HuH-7 (cell line): ENCODE data around the gene TRIO.
A peak's percentile ranks its signal among the peaks of the same experiment; 100 is the strongest.

Experiments
- DNase-seq: peaks from one replicate; pipeline ENCODE4 v3.0.0; 2011; ENCODE audit warnings: low spot score

Gene TRIO

DNA sequence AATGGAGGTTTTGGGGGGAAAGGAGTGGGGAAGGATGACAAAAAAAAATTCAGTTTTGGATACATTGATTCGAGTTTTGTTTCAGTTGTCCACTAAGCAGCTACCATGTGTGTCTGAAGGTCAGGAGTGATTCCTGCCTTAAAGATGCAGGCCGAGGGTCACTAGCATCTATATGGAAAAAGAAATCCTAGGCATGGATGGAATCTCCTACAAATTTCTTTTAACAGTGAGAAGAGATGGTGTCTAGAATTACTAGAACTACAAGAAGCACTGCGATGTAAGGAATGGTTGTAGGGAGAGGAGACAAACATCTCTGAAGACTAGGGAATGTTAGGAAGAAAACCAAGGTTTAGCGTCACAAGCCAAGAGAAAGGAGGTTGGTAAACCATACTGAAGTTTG, 19.6 kb upstream of the TRIO start:
- no peak for DNase-seq

DNA sequence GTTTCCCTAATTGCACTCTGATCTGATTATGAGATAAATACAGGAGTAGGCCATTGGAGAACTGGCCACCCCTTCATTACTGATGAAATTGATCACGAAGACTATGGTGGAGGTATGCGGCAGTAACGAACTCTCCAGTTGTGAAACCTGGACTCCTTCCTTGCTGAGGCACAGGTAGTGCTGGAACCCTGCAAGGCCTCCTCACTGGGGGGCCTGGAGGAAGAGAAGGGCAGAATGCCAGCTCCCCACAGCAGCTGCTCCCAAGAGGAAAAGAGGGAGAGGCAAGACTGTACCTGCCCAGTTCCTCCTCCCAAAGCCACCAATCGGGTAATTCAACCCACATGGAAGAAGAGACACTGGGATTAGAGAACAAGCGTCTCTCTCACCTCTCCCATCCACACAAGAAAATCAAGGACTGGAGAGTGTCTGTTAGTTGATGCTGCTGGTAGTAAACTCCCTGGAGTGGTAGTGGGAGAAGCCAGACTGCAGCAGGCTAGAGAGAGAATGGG, 19.1 kb upstream of the TRIO start:
- DNase-seq, result no peak

DNA sequence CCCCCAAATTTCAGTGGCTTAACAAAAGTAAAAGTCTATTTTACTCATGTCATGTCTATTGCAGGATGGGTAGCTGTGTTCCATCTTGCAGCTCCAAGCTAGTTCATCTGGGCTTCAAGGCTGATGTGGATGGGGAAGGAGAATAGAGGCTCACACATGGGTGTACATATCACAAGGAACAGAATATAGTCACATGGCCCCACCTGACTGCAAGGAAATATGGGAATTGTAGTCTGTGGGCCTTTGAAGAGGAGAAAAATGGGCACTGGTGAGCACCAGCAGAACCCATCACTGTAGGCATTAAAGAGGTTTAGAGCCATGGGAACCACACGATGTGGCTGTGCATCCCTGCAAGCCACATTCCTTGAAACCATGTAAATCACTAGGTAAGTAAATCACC, 17.9 kb upstream of the TRIO start:
- DNase-seq, result no peak

DNA sequence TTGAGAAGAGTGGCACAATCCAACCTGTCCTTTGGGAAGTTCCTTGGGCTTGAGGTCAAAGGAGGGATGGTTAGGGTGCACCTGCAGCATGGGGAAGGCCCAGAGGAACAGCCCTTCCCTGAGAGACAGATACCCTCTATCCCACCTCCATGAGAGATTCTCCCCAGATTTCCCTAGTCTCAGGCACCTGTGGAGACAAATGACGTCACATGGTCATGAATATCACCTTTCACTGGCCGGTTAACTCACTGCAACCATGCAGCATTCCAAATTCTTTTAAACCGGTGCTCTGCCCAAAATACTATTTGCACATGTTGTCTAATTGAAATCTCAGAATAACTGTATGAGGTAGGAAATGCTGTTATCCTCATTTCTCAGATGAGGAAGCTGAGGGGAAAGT, 15.6 kb upstream of the TRIO start:
- DNase-seq, result no peak

DNA sequence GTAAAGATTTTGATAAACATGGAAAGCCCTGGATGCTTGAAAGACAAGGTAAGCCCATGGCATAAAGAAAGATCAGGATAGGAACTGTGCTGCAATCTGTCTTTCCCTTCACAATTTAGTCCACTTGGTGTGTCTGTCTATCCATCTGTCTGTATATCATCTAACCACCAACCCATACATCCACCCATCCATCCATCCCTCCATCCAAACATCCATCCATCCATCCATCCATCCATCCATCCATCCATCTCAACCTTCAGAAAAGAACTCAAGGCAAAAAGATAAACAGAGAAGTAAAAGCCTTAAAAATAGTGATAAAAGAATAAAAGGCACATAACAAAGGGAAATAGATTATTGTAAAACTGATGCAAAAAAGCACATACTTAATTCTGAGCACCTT, 15.1 kb upstream of the TRIO start:
- DNase-seq, result no peak

DNA sequence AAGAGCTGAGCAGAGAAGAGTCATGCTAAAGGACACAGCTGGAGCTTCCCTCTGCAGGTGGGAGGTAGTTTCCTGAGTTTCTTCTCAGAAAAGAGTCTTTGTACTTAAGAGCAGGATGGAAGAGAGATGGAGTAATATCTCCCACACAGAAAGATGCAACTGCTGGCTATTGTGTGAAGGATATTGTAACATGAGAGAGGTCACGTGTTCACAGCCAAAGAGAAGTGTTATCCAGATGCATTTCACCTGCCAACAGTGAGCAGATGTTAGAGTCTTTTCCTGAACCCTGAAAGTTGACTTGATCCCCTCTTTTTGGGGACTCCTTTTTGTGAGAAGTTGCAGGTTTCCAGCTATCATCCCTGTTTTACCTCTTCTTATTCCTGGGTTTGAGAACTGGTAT, 14.0 kb upstream of the TRIO start:
- no peak for DNase-seq

DNA sequence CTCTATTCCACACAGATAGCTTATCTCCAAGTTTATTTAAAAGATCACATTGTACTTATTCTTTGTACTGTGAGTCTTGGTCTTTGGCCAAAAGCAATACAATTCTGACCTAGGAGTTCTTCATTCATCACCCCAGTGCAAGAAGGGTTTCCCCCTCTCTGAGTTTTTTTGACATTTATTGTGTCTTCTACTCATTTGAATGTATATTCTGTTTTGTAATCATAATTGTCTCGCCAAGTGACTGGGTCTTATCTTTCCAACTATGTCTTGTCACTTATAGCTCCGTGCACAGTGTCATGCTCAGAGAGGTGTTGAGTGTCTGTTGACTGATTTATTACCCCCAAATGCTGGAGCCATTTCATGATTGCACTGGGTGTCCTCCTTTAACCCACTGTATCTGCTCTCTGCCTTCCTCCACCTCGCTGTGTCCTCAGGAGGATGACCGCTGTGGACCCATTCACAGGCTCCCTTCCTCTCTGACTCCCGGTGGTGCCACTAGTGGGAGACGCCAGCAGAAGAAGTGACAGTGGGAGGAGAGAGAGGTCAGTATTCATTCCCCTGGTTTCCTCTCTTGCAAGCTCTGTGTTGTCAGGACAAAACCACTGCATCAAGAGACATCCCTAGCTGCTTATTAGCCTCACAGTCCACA, 11.2 kb upstream of the TRIO start:
- peak; percentile 34 for DNase-seq

DNA sequence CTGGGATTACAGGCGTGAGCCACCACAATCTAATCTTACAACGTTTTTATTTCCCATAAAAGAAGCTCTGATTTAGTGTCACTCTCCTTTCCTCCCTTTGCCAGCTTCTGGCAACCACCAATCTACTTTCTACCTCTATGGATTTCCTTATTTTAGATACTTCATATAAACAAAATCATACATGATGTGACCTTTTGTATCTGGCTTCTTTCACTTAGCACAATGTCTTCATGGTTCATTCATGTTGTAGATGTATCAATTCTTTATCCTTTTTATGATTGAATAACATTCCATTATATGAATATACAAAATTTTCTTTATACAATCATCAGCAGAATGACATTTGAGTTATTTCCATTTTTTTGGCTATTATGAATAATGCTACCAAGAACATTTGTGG, 9.7 kb upstream of the TRIO start:
- DNase-seq, result no peak

DNA sequence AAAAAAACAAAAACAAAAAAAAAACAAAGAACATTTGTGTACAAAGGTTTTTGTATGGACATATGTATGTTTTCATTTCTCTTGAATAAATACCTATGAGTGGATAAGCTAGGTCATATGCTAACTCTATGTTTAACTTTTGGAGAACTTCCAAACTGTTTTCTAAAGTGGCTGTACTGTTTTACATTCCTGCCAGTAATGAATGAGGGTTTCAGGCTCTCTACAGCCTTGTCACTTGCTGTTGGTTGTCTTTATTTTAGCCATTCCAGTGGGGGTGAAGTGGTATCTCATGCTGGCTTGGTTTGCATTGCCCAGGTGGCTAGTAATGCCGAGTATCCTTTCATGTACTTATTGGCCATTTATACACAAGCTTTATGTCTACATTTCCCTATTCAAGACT, 9.1 kb upstream of the TRIO start:
- no peak for DNase-seq

DNA sequence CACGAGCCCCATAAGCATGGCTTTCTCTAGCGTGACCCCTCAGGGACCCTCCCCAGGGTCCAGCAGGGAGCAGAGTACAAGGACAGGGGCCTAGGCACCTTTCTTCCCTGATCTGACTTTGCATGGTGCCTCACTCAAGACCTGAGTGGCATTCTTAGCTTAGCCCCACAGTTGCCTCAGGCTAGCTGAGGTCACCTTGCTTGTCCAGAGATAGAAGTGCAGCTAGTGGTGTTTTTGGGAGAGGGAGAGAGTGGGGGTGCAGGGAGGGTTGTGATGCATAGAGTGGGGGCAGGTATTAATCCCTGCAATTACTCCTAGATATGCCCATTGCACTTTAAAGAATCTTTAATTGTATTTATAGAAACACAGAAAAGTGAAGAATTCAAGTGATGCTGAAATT, 8.4 kb upstream of the TRIO start:
- DNase-seq, result no peak

DNA sequence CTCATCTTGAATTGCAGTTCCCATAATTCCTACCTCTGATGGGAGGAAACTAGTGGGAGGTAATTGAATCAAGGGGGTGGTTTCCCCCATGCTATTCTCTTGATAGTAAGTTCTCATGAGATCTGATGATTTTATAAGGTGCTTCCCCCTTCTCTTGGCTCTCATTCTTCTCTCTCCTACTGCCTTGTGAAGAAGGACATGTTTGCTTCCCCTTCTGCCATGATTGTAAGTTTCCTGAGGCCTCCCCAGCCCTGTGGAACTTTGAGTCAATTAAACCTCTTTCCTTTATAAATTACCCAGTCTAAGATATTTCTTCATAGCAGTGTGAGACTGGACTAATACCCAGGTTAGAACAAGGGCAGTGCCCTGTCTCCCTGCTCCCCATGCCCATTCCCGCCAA, 7.5 kb upstream of the TRIO start:
- DNase-seq, result no peak

DNA sequence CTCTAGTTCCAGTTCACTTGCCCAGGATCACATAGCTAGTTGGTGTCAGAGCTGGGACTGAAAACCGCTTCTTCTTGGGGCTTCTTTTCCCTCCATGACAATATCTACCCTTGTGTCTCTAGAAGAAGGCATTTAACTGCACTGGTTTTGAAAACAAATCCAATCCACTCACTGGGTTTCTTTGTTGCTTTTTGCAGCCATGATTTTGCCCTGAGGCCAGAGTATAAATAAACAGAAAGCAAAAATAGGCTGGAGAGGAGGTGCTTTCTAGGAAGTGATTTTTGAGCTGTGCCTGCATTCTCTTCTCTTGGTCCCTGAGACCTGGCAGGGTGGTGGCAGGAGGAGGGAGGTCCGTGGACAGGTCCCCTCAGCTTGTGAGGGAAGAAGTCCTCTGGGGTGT, 6.9 kb upstream of the TRIO start:
- no peak for DNase-seq

DNA sequence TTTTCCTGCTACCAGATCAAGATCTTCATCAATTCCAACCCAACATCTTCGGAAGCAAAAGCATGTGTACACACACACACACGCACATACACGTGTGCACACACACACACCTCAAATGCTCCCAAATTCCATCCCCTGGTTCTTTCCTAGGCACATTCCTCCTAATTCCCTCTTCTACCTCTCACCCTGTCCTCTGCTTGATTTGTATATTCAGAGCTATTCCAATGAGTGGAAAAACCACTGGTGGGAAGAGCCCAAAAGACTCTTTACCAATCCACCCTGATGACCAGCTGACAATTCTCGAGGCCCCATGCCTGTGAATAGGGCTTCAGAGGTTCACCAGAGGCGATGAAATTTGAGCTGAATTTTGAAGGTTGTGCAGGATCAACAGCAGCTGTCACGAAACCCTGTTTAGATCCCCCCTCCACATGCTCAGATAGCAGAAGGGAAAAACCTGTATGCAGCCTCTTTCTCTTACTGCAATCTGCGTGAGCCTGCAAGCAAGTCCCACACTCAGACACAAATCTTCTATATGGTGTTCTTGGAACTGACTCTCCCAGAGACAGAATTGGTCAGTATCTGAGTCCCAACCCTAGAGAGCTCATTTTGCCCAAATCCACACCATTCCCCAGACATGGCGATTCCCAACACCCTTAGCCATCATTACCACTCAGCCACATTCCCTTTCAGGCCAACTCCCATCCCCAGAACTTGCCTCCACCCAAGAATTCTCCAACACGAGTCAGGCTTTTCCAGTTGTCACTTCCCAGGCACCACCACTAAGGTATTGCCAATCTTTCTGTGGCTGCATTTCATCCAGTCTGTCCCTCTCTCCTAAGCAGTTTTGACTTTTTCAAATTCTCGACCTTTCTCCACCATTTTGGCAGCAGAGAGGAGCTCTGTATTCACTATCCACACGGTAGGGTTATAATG, 4.3 kb upstream of the TRIO start:
- no peak for DNase-seq

DNA sequence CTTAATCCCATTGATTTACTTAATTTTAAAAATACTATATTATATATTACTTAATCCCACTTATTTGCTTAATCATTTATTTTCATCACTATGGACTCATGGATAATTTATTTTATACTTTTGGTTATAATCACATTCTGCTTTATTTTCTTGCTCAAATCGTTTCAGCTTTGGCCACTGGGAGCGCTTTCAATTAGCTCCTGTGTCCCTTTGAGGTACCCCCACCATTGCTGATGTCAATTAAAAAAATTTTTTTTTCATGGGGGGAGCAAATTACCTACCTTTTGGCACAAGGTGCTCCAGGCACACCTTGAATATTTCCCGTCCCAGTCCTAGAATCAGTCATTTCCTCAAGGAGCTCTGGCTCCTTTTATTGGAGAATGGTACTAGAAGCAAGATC, 1.4 kb upstream of the TRIO start:
- DNase-seq, result no peak

DNA sequence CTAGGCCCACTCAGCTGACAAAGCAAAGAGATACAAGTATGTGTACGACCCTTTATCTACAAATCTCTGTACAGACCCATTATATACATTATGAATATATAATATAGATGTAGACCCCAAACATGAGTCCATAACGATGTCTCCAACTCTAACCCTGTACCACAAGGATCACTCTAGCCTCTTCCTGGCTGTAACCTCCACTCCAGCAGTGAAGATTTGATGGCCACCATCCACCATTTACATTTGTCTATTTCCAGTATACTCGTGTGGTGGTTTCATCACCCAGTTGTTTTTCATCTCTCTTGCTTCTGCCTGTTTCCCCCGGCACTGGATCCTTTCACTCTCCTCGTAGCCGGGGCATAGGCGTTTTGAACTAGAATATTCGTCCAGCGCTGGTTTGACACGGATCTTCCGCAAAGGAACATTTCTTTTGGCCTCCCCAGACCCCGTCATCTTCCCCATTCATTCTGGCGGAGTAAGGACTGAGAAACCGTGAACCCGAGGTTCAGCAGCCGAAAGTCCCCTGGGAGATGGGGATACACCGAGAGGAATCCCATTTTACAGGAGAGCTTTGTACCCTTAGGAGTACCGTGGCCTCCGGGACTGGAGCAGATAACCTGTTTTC, 828 bp upstream of the TRIO start:
- DNase-seq, result no peak

DNA sequence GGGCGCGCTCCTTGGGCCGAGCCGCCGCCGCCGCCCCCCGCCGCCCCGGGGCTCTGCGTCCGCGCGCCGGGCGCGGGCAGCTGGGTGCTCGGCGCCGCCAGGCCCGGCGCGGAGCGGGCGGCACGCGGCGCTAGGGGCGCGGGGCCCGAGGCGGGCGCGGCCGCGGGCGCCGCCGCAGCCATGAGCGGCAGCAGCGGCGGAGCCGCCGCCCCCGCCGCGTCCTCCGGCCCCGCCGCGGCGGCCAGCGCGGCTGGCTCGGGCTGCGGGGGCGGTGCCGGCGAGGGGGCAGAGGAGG, 351 bp downstream of the TRIO start:
- no peak for DNase-seq

DNA sequence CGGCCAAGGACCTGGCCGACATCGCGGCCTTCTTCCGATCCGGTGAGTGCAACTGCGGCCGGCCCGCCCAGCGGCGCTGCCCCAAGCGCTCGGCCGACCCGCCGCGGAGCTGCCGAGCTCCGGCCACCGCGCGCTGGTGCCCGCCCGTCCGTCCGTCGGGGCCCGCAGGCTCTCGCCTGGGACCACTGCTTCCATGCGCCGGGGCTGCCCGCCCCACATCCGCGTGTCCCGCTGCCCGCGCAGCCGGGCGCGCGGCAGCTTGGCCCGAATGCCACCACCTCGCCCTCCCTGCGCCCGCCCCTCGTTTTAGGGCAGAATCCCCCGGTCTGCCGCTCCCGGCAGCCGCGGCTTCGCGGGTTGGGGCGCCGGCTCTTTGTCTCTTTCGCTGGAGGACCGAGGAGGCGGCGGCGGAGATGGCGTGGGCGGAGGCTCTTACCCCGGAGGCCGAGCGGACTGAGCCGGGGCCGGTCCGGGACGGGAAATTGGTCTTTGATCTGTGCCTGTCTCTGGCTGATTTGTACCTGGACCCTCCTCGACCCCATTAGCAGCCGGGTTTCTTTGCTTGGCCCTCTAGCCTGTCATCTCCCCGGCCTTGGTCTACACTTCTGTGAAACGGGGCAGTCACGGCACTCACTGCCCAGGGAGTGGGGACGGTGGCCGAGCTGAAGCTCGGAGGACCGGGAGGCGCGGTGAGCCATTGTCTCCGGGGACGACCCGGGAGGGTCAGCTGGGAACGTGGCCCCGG, 871 bp downstream of the TRIO start:
- DNase-seq, result peak; percentile 26

DNA sequence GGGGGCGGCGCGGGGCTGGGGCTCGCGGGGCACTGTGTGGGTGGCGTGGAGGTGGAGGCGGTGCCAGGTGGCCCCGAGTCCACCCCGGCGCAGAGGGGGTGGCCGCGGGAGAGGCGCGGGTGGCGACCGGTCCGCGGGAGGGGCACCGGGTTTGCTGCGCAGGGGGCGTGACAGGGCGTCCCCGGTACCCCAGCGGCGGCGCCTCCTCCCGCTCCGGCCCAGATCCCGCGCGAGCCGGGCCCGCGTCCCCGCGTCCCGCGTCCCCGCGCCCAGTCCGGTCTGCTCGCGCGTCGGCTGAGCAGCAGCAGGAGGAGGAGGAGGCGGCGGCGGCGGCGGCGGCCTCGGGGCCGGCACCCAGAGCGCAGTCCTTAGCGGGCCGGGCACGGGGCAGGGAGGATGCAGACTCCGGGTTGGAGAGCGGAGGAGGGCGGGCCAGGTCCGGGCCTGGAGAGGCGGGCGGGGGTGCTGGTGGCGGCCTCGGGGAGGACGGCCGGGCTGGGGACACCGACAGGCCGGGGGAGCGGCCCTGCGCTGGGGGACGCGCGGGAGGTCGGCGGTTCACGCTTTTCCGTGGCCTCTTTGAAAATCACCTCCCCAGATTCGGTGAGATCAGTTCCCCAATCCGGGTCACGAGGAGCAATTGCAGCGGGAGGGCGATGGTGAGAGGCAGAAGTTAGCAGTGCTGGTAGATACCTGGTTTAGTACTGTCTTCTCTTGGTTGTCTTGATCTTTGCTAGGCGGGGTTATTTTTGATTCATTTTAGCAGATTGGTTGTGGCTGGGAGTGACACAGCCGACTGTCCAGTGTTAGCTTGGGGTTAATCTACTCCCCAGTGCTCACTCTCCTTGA, 1.7 kb downstream of the TRIO start:
- peak; percentile 42 for DNase-seq

DNA sequence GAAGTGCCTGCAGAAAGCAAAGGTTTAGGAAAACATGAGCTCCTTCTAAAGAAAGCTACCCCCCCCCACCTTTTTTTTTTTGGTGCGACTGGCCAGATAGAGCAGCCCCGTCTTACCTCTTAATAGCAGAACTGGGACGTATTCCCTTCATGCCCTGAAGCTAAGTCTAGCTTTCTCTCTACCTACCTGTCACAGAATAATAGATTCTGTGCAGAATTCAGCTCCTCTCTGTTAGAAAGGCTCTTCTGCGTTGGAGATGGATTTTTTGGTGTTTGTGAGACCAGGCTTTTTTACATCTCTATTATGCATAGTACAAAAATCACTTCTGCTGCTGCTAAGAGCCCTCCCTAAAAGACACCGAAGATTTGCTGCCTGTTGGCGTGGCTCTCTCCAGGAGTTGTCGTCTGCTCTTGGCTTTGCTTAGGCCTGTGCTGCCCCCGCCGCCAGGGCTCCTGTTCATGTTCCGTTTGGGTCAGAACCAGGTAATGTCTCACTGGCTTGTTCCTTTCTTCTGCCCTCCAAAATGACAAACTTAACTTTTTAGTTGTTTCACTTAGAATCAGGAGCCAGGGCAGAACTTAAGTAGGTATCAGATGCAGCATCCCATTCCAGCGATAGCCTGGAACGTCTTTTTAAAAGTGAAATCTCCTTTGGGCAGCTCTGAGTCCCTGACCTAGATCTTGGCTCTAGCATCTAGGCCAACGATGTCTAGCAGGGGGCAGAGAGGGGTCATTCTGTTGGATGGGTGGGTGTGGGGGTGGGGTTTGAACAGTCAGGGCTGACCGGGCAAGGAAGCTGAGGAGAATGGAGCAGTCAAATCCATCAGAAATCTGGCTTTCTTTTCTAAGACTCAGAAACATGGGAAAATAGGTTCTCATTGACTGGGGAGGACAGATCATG, 2.5 kb downstream of the TRIO start:
- no peak for DNase-seq

DNA sequence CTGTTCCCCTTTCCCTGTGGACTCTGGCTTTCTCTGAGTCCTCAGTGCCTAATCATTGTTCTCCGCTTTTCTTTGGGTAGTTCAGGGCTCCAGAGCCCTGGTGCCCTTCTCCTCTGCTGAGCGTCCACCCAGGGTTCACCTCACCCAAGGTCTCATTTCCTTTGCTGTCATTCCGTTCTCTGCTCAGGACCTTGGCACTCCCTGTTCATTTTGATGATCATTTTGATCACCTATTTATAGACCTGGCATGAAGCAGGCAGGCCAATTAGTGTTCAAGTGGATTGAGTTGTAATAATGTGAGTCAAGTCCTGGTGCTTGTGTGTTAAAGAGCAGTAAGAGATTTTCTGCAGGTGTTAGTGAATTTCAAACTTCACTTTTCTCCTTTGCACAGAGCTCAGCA, 3.6 kb downstream of the TRIO start:
- DNase-seq, result no peak

DNA sequence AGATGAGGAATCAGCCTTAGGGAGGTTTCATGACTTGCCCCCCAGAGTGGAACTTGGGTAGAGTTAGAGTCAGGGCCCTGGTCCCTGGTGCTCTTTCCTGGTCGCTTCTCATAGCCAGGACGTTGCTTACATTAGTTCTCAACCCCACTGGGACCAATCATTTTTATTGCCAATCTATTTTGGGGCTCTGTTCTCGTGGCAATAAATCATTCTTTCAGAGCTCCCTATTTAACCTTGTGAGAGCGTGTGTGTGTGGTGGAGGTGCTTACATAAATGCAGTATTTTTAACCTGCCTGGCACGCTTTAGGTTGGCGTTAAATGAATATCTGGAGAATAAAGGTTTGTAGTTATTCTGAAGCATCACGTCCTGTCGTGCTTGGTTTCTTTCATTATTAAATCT, 4.1 kb downstream of the TRIO start:
- no peak for DNase-seq
